ENCODE results near the gene VMO1.

VMO1 gene

GRCh38 chr17:4789701-4789950 lies 3.5 kb upstream of the VMO1 start:
- H3K27ac ChIP-seq (ENCODE audit: low read depth, low read length): peak overlapping the region; percentile 97
- peak overlapping the region; percentile 93 for H2BK120ac ChIP-seq (ENCODE audit: insufficient read depth, low read length, poor library complexity)
- DNase-seq: peak in 1 of 2 donors; percentile 74
- no peaks in the 10 kb centered on the region for H3K36me3 ChIP-seq (ENCODE audit: control insufficient read depth in 1 of 2, insufficient read depth in 2 of 2, low read length in 2 of 2)
- H4K12ac ChIP-seq (ENCODE audit: low read depth, low read length): peak overlapping the region; percentile 13
- no CpG with 5 or more reads among the region's 25 CpGs for WGBS (ENCODE audit: extremely low coverage, insufficient coverage, insufficient read length)
- H3K27me3 ChIP-seq (ENCODE audit: insufficient read depth, low read length): no peaks in the 10 kb centered on the region
- H3K9ac ChIP-seq (ENCODE audit: low read length): peak overlapping the region; percentile 75
- peak overlapping the region; percentile 97 for H4K8ac ChIP-seq (ENCODE audit: low read depth, low read length)
- peak overlapping the region; percentile 95 for H3K18ac ChIP-seq (ENCODE audit: low read length)
- H2AK5ac ChIP-seq (ENCODE audit: low read length): peak overlapping the region; percentile 39
- no peaks in the 10 kb centered on the region for H3K9me3 ChIP-seq (ENCODE audit: insufficient read depth, low read depth, low read length)
- H3K4me2 ChIP-seq (ENCODE audit: low read length): peak overlapping the region; percentile 97
- no peak overlapping the region for H3K23ac ChIP-seq (ENCODE audit: low read length)
- peaks cover 6 to 8% of the 10 kb centered on the region in 2 experiments for H3K4me1 ChIP-seq (ENCODE audit: control insufficient read depth in 1 of 2, insufficient read depth in 2 of 2, low read length in 2 of 2)
- H2BK12ac ChIP-seq (ENCODE audit: low read length): peak overlapping the region; percentile 73
- H3K14ac ChIP-seq (ENCODE audit: low read length): peak overlapping the region; percentile 95
- H2AFZ ChIP-seq (ENCODE audit: insufficient read depth, low read length, poor library complexity): peak overlapping the region; percentile 81
- peak overlapping the region; percentile 78 for H3K4ac ChIP-seq (ENCODE audit: low read depth, low read length)
- H4K91ac ChIP-seq (ENCODE audit: low read depth, low read length): peak overlapping the region; percentile 97
- peaks cover 11% of the 10 kb centered on the region for H3K79me2 ChIP-seq (ENCODE audit: control insufficient read depth, insufficient read depth, low read length, poor library complexity)
- H3K4me3 ChIP-seq (ENCODE audit: low read depth, low read length): peak overlapping the region; percentile 88
- H2BK5ac ChIP-seq (ENCODE audit: low read depth, low read length, poor library complexity): peak overlapping the region; percentile 94
- peaks cover 16% of the 10 kb centered on the region for H3K79me1 ChIP-seq (ENCODE audit: low read length)

DNA sequence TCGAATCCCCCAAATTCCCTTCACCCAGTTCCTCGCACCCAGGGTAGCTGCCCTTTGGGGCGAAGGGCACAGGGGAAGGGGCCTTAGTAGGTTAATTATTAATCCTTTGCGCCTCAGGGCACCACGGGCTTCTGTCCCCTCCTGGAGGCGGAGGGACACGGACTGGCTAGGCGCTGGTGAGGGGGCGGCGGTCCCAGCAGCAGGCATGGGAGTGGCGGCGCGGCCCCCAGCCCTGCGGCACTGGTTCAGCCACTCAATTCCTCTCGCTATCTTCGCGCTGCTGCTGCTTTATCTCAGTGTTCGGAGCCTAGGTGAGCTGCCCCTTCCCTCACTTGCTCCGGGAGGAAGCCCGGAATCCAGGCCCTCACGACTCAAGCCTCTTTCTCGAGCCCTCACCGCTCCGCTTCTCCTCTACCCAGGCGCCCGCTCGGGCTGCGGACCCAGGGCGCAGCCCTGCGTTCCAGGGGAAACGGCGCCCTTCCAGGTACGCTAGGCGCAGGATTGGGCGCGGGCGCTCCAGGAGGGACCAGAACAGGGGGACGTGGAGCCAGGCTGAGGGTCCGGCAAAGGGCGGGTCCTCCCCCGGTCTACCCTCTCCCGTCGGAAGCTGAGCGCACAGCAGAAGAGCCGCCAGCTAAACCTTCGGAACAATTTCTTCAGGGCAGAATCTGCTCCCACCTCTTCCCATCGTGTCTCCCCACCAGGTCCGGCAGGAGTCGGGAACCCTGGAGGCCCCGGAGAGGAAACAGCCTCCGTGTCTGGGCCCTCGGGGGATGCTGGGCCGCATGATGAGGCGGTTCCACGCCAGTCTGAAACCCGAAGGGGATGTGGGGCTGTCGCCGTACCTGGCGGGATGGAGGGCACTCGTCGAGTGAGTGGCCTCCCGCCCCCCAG lies 2.9 kb upstream of the VMO1 start, which contains the start of gene GLTPD2:
Gene GLTPD2 (plus strand): TSS at position 158 of the 894 bp plus-strand sequence. CDS start 48 bp downstream, at position 206.
- H3K27me3 ChIP-seq (ENCODE audit: insufficient read depth, low read length): no peaks in the 10 kb centered on the region
- peak in 1 of 2 donors; percentile 29 for DNase-seq
- H3K4me3 ChIP-seq (ENCODE audit: low read depth, low read length): peak within 1 kb of the TSS; percentile 88
- H2BK5ac ChIP-seq (ENCODE audit: low read depth, low read length, poor library complexity): peak within 1 kb of the TSS; percentile 94
- peak within 1 kb of the TSS; percentile 95 for H3K14ac ChIP-seq (ENCODE audit: low read length)
- peak within 1 kb of the TSS; percentile 97 for H4K8ac ChIP-seq (ENCODE audit: low read depth, low read length)
- peak within 1 kb of the TSS; percentile 81 for H2AFZ ChIP-seq (ENCODE audit: insufficient read depth, low read length, poor library complexity)
- H3K79me1 ChIP-seq (ENCODE audit: low read length): peaks cover 16% of the 10 kb centered on the region
- no peaks in the 10 kb centered on the region for H3K36me3 ChIP-seq (ENCODE audit: control insufficient read depth in 1 of 2, insufficient read depth in 2 of 2, low read length in 2 of 2)
- peaks cover 11% of the 10 kb centered on the region for H3K79me2 ChIP-seq (ENCODE audit: control insufficient read depth, insufficient read depth, low read length, poor library complexity)
- H3K9me3 ChIP-seq (ENCODE audit: insufficient read depth, low read depth, low read length): peaks cover 1% of the 10 kb centered on the region
- H3K9ac ChIP-seq (ENCODE audit: low read length): peak within 1 kb of the TSS; percentile 75
- H3K27ac ChIP-seq (ENCODE audit: low read depth, low read length): peak within 1 kb of the TSS; percentile 97
- H2BK12ac ChIP-seq (ENCODE audit: low read length): peak within 1 kb of the TSS; percentile 73
- H3K4me2 ChIP-seq (ENCODE audit: low read length): peak within 1 kb of the TSS; percentile 97
- peaks cover 6 to 8% of the 10 kb centered on the region in 2 experiments for H3K4me1 ChIP-seq (ENCODE audit: control insufficient read depth in 1 of 2, insufficient read depth in 2 of 2, low read length in 2 of 2)
- H2BK120ac ChIP-seq (ENCODE audit: insufficient read depth, low read length, poor library complexity): peak within 1 kb of the TSS; percentile 93
- WGBS (ENCODE audit: extremely low coverage, insufficient coverage, insufficient read length): no CpG with 5 or more reads among the region's 62 CpGs
- peak within 1 kb of the TSS; percentile 39 for H2AK5ac ChIP-seq (ENCODE audit: low read length)
- no peak within 1 kb of the TSS for H3K23ac ChIP-seq (ENCODE audit: low read length)
- peak within 1 kb of the TSS; percentile 95 for H3K18ac ChIP-seq (ENCODE audit: low read length)
- peak within 1 kb of the TSS; percentile 97 for H4K91ac ChIP-seq (ENCODE audit: low read depth, low read length)
- peak within 1 kb of the TSS; percentile 78 for H3K4ac ChIP-seq (ENCODE audit: low read depth, low read length)
- peak within 1 kb of the TSS; percentile 13 for H4K12ac ChIP-seq (ENCODE audit: low read depth, low read length)

- Histone ChIP-seq H3K9me3 (ENCODE audit: insufficient read depth, low read depth, low read length) (peaks cover 1% of the 10 kb centered on the region), H2AFZ (ENCODE audit: insufficient read depth, low read length, poor library complexity) (no peak overlapping the region), H2BK5ac (ENCODE audit: low read depth, low read length, poor library complexity) (no peak overlapping the region), H3K18ac (ENCODE audit: low read length) (no peak overlapping the region), H4K12ac (ENCODE audit: low read depth, low read length) (peak overlapping the region; percentile 13), H4K8ac (ENCODE audit: low read depth, low read length) (no peak overlapping the region), H3K4me3 (ENCODE audit: low read depth, low read length) (no peak overlapping the region), H3K23ac (ENCODE audit: low read length) (no peak overlapping the region), H3K4me1 (ENCODE audit: control insufficient read depth in 1 of 2, insufficient read depth in 2 of 2, low read length in 2 of 2) (peaks cover 6 to 8% of the 10 kb centered on the region in 2 experiments), H2BK12ac (ENCODE audit: low read length) (no peak overlapping the region), H3K79me2 (ENCODE audit: control insufficient read depth, insufficient read depth, low read length, poor library complexity) (peaks cover 11% of the 10 kb centered on the region), H3K9ac (ENCODE audit: low read length) (no peak overlapping the region), H3K14ac (ENCODE audit: low read length) (no peak overlapping the region), H2AK5ac (ENCODE audit: low read length) (no peak overlapping the region), H3K27me3 (ENCODE audit: insufficient read depth, low read length) (no peaks in the 10 kb centered on the region), H3K79me1 (ENCODE audit: low read length) (peaks cover 16% of the 10 kb centered on the region), H3K27ac (ENCODE audit: low read depth, low read length) (no peak overlapping the region), H3K4me2 (ENCODE audit: low read length) (peak overlapping the region; percentile 97), H2BK120ac (ENCODE audit: insufficient read depth, low read length, poor library complexity) (no peak overlapping the region), H4K91ac (ENCODE audit: low read depth, low read length) (no peak overlapping the region), H3K36me3 (ENCODE audit: control insufficient read depth in 1 of 2, insufficient read depth in 2 of 2, low read length in 2 of 2) (no peaks in the 10 kb centered on the region), H3K4ac (ENCODE audit: low read depth, low read length) (no peak overlapping the region)
- DNase-seq: no peak
- WGBS (ENCODE audit: extremely low coverage, insufficient coverage, insufficient read length): no CpG with 5 or more reads among the region's 14 CpGs
Measured at GRCh38 chr17:4788159-4788806, 2.1 kb upstream of the VMO1 start.

DNA sequence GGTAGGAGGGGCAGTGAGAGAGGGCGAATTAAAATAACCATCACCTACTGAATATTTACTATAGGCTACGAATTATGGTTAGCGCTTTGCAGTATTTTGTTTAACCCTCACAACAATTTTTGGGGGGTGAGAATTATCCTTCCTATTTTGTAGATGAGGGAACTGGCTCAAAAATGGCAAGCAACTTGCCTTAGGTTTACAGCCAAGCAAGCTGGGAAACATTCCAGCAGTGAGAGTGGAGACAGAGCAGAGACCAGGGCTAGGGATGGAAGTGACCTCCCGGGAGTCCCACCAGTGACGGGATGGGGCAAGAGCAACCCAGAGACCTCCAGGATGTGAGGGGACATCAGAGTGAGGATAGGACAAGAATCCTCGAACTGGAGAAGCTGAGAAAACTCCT lies 352 bp upstream of the VMO1 start:
- no peak overlapping the region for H3K23ac ChIP-seq (ENCODE audit: low read length)
- no peak overlapping the region for H2BK12ac ChIP-seq (ENCODE audit: low read length)
- H2AFZ ChIP-seq (ENCODE audit: insufficient read depth, low read length, poor library complexity): no peak overlapping the region
- H2AK5ac ChIP-seq (ENCODE audit: low read length): no peak overlapping the region
- WGBS (ENCODE audit: extremely low coverage, insufficient coverage, insufficient read length): no CpG with 5 or more reads among the region's 6 CpGs
- no peak overlapping the region for H3K14ac ChIP-seq (ENCODE audit: low read length)
- H3K27ac ChIP-seq (ENCODE audit: low read depth, low read length): no peak overlapping the region
- no peak overlapping the region for H4K8ac ChIP-seq (ENCODE audit: low read depth, low read length)
- no peak overlapping the region for H3K4me3 ChIP-seq (ENCODE audit: low read depth, low read length)
- peaks cover 5% of the 10 kb centered on the region for H3K9me3 ChIP-seq (ENCODE audit: insufficient read depth, low read depth, low read length)
- H3K36me3 ChIP-seq (ENCODE audit: control insufficient read depth in 1 of 2, insufficient read depth in 2 of 2, low read length in 2 of 2): no peaks in the 10 kb centered on the region
- H3K4ac ChIP-seq (ENCODE audit: low read depth, low read length): no peak overlapping the region
- H2BK120ac ChIP-seq (ENCODE audit: insufficient read depth, low read length, poor library complexity): no peak overlapping the region
- H4K12ac ChIP-seq (ENCODE audit: low read depth, low read length): no peak overlapping the region
- H3K79me1 ChIP-seq (ENCODE audit: low read length): peaks cover 16% of the 10 kb centered on the region
- peaks cover 6 to 8% of the 10 kb centered on the region in 2 experiments for H3K4me1 ChIP-seq (ENCODE audit: control insufficient read depth in 1 of 2, insufficient read depth in 2 of 2, low read length in 2 of 2)
- H3K9ac ChIP-seq (ENCODE audit: low read length): no peak overlapping the region
- H2BK5ac ChIP-seq (ENCODE audit: low read depth, low read length, poor library complexity): no peak overlapping the region
- peaks cover 11% of the 10 kb centered on the region for H3K79me2 ChIP-seq (ENCODE audit: control insufficient read depth, insufficient read depth, low read length, poor library complexity)
- no peak overlapping the region for H3K18ac ChIP-seq (ENCODE audit: low read length)
- H4K91ac ChIP-seq (ENCODE audit: low read depth, low read length): no peak overlapping the region
- no peak overlapping the region for H3K4me2 ChIP-seq (ENCODE audit: low read length)
- no peak for DNase-seq
- no peaks in the 10 kb centered on the region for H3K27me3 ChIP-seq (ENCODE audit: insufficient read depth, low read length)

Data from trophoblast cell (in vitro differentiated cells and primary cell).